Thyroid gland (tissue), 4 donors: ENCODE data around the gene PRKD3.

Experiments used
- POLR2A ChIP-seq, 2 donors: fragments of 450-650 bp; IDR thresholded peaks; one replicate each; pipeline ENCODE4 v1.6.1; 2017; ENCODE audit warnings: antibody characterized with exemption in 2 of 2, mild to moderate bottlenecking in 2 of 2, moderate library complexity in 1 of 2
- TF ChIP-seq, protein P1 (sequence below), 6 experiments: fragments of 200-600 bp in 3 of 6; fragments of 450-650 bp in 3 of 6; sonication (generic) in 3 of 6; IDR thresholded peaks; one replicate each; pipeline ENCODE4 v1.5.1; 2016 to 2019; ENCODE audit warnings: antibody characterized with exemption in 6 of 6, mild to moderate bottlenecking in 2 of 6, inconsistent platforms in 1 of 6, moderate library complexity in 1 of 6

DNA sequence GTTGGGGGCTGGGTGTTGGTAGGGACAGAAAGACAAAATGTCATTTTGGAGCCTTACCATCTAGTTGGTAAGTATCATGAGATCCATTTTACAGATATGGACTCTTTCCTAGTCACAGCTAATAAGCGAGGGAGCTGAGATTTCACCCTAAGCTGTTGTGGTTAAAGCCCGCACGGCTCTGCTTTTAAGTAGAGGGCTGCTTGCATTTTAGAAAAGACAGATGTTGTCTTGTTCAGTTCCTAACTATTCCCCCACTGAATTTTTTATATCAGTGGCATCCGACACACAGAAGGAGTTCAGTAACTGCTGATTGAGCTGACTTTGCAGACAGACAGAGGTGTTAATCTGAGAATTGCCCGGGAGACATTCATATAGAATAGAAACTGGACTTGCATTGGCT, 23.5 kb upstream of the PRKD3 start:
- TF ChIP-seq, protein P1, sequence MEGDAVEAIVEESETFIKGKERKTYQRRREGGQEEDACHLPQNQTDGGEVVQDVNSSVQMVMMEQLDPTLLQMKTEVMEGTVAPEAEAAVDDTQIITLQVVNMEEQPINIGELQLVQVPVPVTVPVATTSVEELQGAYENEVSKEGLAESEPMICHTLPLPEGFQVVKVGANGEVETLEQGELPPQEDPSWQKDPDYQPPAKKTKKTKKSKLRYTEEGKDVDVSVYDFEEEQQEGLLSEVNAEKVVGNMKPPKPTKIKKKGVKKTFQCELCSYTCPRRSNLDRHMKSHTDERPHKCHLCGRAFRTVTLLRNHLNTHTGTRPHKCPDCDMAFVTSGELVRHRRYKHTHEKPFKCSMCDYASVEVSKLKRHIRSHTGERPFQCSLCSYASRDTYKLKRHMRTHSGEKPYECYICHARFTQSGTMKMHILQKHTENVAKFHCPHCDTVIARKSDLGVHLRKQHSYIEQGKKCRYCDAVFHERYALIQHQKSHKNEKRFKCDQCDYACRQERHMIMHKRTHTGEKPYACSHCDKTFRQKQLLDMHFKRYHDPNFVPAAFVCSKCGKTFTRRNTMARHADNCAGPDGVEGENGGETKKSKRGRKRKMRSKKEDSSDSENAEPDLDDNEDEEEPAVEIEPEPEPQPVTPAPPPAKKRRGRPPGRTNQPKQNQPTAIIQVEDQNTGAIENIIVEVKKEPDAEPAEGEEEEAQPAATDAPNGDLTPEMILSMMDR (IDR thresholded peaks at IDR 0.05), result no peak
- TF ChIP-seq POLR2A (IDR thresholded peaks at IDR 0.05), result no peak
